Activated naive CD8-positive, alpha-beta T cell treated with anti-CD3 and anti-CD28 coated beads, Interleukin-2, amount 50 U/mL, for 24 hours (primary cell): ENCODE measurements around the gene RRAS2.

ENCODE experiments used
- ATAC-seq: fragments of 150-1000 bp; cut with Tn5 transposase; one replicate; pipeline ENCODE4 v1.10.0; 2021
- DNase-seq: peaks from one replicate; pipeline ENCODE4 v3.0.0; 2021
- H3K27ac Mint-ChIP-seq: one replicate; pipeline ENCODE4 v1.8.0; 2021; ENCODE audit warnings: mild to moderate bottlenecking, mixed read lengths
- H3K27me3 Mint-ChIP-seq: one replicate; pipeline ENCODE4 v1.8.0; 2021; ENCODE audit warnings: mixed read lengths
- H3K36me3 Mint-ChIP-seq: one replicate; pipeline ENCODE4 v1.8.0; 2021; ENCODE audit warnings: low read depth, mixed read lengths
- H3K4me1 Mint-ChIP-seq: one replicate; pipeline ENCODE4 v1.8.0; 2021; ENCODE audit warnings: mixed read lengths
- H3K4me3 Mint-ChIP-seq: one replicate; pipeline ENCODE4 v1.8.0; 2021; ENCODE audit warnings: mild to moderate bottlenecking, moderate library complexity, mixed read lengths
- H3K9me3 Mint-ChIP-seq: one replicate; pipeline ENCODE4 v1.8.0; 2021; ENCODE audit warnings: mixed read lengths

Gene RRAS2

GRCh38 chr11:14275076-14275475 is 83.9 kb downstream of the RRAS2 start:
- ATAC-seq (no peak), DNase-seq (no peak)
- Mint-ChIP-seq H3K27ac (no peak overlapping the region), H3K4me1 (peaks cover 29% of the 10 kb centered on the region), H3K9me3 (no peaks in the 10 kb centered on the region), H3K27me3 (no peaks in the 10 kb centered on the region), H3K4me3 (no peak overlapping the region), H3K36me3 (peaks cover 48% of the 10 kb centered on the region)

DNA sequence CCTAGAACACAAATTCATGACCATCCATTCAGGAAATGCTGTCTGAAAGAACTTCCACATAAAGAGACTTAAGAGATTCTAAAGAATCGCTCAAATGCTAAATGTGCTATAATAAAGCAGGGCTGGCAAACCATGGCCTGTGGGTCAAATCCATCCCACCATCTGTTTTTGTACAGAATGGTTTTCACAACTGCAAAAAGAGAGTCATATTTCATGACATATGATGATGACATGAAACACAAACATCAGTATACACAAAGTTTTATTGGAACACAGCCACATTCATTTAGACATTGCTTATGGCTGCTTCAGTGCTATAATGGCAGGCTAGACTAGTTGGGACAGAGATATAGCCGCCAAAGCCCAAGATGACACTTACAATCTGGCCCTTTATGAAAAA is 85.1 kb downstream of the RRAS2 start:
- ATAC-seq (no peak), DNase-seq (no peak)
- no peaks in the 10 kb centered on the region for H3K9me3 Mint-ChIP-seq
- H3K36me3 Mint-ChIP-seq: peaks cover 43% of the 10 kb centered on the region
- no peak overlapping the region for H3K4me3 Mint-ChIP-seq
- H3K27me3 Mint-ChIP-seq: no peaks in the 10 kb centered on the region
- peaks cover 33% of the 10 kb centered on the region for H3K4me1 Mint-ChIP-seq
- no peak overlapping the region for H3K27ac Mint-ChIP-seq

- H3K27me3 Mint-ChIP-seq: no peaks in the 10 kb centered on the region
- peak; percentile 16 for DNase-seq
- ATAC-seq: peak; percentile 83
- peak overlapping the region; percentile 29 for H3K27ac Mint-ChIP-seq
- H3K4me3 Mint-ChIP-seq: peak overlapping the region; percentile 35
- H3K9me3 Mint-ChIP-seq: no peaks in the 10 kb centered on the region
- peaks cover 34% of the 10 kb centered on the region for H3K36me3 Mint-ChIP-seq
- H3K4me1 Mint-ChIP-seq: peaks cover 30% of the 10 kb centered on the region
Observed at GRCh38 chr11:14270690-14271542, 88.1 kb downstream of the RRAS2 start.

- DNase-seq (no peak), ATAC-seq (no peak)
- no peak overlapping the region for H3K4me3 Mint-ChIP-seq
- peaks cover 30% of the 10 kb centered on the region for H3K4me1 Mint-ChIP-seq
- H3K27ac Mint-ChIP-seq: no peak overlapping the region
- peaks cover 6% of the 10 kb centered on the region for H3K9me3 Mint-ChIP-seq
- H3K36me3 Mint-ChIP-seq: peaks cover 33% of the 10 kb centered on the region
- H3K27me3 Mint-ChIP-seq: no peaks in the 10 kb centered on the region
Observed at GRCh38 chr11:14269692-14270573, 89.0 kb downstream of the RRAS2 start.

- peaks cover 17% of the 10 kb centered on the region for H3K9me3 Mint-ChIP-seq
- no peaks in the 10 kb centered on the region for H3K27me3 Mint-ChIP-seq
- H3K4me1 Mint-ChIP-seq: peaks cover 30% of the 10 kb centered on the region
- no peak overlapping the region for H3K4me3 Mint-ChIP-seq
- H3K36me3 Mint-ChIP-seq: peaks cover 29% of the 10 kb centered on the region
- DNase-seq (no peak), ATAC-seq (no peak)
- H3K27ac Mint-ChIP-seq: no peak overlapping the region
Observed at GRCh38 chr11:14267861-14268635, 90.9 kb downstream of the RRAS2 start.

GRCh38 chr11:14266622-14267021 is 92.4 kb downstream of the RRAS2 start:
- ATAC-seq: no peak
- Mint-ChIP-seq H3K9me3 (peaks cover 17% of the 10 kb centered on the region), H3K27ac (no peak overlapping the region), H3K4me3 (no peak overlapping the region), H3K36me3 (peaks cover 24% of the 10 kb centered on the region), H3K4me1 (peaks cover 20% of the 10 kb centered on the region), H3K27me3 (no peaks in the 10 kb centered on the region)
- no peak for DNase-seq

DNA sequence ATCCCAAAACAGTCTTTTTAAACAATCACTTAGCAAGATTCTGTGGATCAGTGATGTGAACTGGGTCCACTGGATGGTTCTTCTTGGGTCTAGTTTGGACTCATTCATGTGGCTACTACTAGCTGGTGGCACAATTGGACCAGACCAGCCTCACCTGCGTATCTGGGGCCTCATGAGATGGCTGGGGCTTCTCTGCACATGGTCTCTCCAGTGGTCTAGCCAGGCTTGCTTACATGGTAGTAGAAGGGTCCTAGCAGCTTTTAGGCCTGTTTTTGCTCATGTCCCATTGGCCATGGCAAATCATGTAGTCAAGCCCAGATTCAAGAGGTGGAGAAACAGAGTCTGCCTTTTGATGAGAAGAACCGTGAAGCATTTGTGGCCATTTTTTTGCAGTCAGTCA is 94.0 kb downstream of the RRAS2 start:
- peaks cover 17% of the 10 kb centered on the region for H3K9me3 Mint-ChIP-seq
- H3K4me3 Mint-ChIP-seq: no peak overlapping the region
- H3K36me3 Mint-ChIP-seq: peaks cover 24% of the 10 kb centered on the region
- no peaks in the 10 kb centered on the region for H3K27me3 Mint-ChIP-seq
- no peak overlapping the region for H3K27ac Mint-ChIP-seq
- H3K4me1 Mint-ChIP-seq: peaks cover 3% of the 10 kb centered on the region
- ATAC-seq: no peak
- no peak for DNase-seq

DNA sequence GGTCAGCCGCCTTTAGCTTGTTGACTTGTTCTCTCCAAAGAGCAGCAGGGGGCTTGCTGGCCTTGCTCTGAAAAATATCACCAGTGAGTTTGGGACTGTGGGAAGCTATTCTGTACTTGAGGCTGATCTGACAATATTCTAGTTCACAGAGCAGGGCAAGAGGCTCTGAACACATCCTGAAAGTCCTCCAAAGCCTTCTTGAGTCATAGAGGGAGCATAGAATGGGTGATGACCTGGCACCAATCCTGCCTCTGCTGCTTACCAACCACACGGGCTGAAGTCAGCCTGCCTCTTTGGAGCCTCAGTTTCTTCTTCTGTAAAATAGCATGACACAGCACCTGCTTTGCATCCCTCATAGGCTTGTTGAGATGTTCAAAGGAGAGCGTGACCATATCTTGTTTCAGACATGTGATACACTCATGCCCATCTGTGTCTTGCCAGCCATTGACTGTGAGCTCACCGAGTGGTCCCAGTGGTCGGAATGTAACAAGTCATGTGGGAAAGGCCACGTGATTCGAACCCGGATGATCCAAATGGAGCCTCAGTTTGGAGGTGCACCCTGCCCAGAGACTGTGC is 96.6 kb downstream of the RRAS2 start:
- Mint-ChIP-seq H3K36me3 (peaks cover 19% of the 10 kb centered on the region), H3K27ac (peak overlapping the region; percentile 31), H3K4me3 (no peak overlapping the region), H3K9me3 (peaks cover 17% of the 10 kb centered on the region), H3K4me1 (no peaks in the 10 kb centered on the region), H3K27me3 (no peaks in the 10 kb centered on the region)
- ATAC-seq: no peak
- no peak for DNase-seq

GRCh38 chr11:14261066-14261465 is 97.9 kb downstream of the RRAS2 start:
- H3K4me3 Mint-ChIP-seq: no peak overlapping the region
- DNase-seq: no peak

GRCh38 chr11:14259878-14260277 is 99.1 kb downstream of the RRAS2 start:
- H3K4me1 Mint-ChIP-seq: no peaks in the 10 kb centered on the region
- H3K4me3 Mint-ChIP-seq: no peak overlapping the region
- H3K27me3 Mint-ChIP-seq: no peaks in the 10 kb centered on the region
- DNase-seq: no peak
- no peak overlapping the region for H3K27ac Mint-ChIP-seq
- ATAC-seq: no peak
- peaks cover 11% of the 10 kb centered on the region for H3K9me3 Mint-ChIP-seq
- peaks cover 6% of the 10 kb centered on the region for H3K36me3 Mint-ChIP-seq

More at GRCh38 chr11:14261066-14261465, 97.9 kb downstream of the RRAS2 start:
- Mint-ChIP-seq H3K27ac (no peak overlapping the region), H3K4me1 (no peaks in the 10 kb centered on the region), H3K36me3 (peaks cover 16% of the 10 kb centered on the region), H3K9me3 (peaks cover 17% of the 10 kb centered on the region), H3K27me3 (no peaks in the 10 kb centered on the region)
- no peak for ATAC-seq

DNA sequence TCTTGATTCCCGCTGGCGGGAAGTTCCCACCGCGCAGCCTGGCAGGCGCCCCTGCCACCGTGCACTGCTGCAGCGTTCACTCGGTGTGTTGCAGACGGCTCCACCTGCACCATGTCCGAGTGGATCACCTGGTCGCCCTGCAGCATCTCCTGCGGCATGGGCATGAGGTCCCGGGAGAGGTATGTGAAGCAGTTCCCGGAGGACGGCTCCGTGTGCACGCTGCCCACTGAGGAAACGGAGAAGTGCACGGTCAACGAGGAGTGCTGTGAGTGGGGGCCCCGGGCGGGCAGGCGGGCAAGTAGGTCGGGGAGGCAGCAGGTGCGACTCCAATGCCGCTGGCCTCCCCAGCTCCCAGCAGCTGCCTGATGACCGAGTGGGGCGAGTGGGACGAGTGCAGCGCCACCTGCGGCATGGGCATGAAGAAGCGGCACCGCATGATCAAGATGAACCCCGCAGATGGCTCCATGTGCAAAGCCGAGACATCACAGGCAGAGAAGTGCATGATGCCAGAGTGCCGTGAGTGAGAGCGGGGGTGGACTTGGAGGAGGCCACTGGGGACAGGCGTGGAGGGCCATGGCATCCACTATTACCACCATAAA is 99.7 kb downstream of the RRAS2 start:
- no peak overlapping the region for H3K4me3 Mint-ChIP-seq
- ATAC-seq (no peak), DNase-seq (no peak)
- no peak overlapping the region for H3K27ac Mint-ChIP-seq
- no peaks in the 10 kb centered on the region for H3K4me1 Mint-ChIP-seq
- no peaks in the 10 kb centered on the region for H3K27me3 Mint-ChIP-seq
- peaks cover 7% of the 10 kb centered on the region for H3K9me3 Mint-ChIP-seq
- peaks cover 3% of the 10 kb centered on the region for H3K36me3 Mint-ChIP-seq

- no peak overlapping the region for H3K27ac Mint-ChIP-seq
- H3K4me1 Mint-ChIP-seq: no peaks in the 10 kb centered on the region
- peaks cover 3% of the 10 kb centered on the region for H3K9me3 Mint-ChIP-seq
- ATAC-seq (peak; percentile 55), DNase-seq (no peak)
- H3K27me3 Mint-ChIP-seq: no peaks in the 10 kb centered on the region
- H3K36me3 Mint-ChIP-seq: peaks cover 2% of the 10 kb centered on the region
- H3K4me3 Mint-ChIP-seq: no peak overlapping the region
Observed at GRCh38 chr11:14258221-14258935, 100.6 kb downstream of the RRAS2 start.

- Mint-ChIP-seq H3K9me3 (no peaks in the 10 kb centered on the region), H3K36me3 (no peaks in the 10 kb centered on the region), H3K27me3 (no peaks in the 10 kb centered on the region), H3K27ac (no peak overlapping the region), H3K4me1 (no peaks in the 10 kb centered on the region), H3K4me3 (no peak overlapping the region)
- DNase-seq (no peak), ATAC-seq (no peak)
Observed at GRCh38 chr11:14255238-14255534, 103.8 kb downstream of the RRAS2 start.
